Ascending aorta (tissue), 2 donors: Measurements from ENCODE around the gene GATM. TPM values are rescaled to one million over a fixed set of nuclear protein-coding genes. Genes with fewer than 3 reads are reported as not detected.
A peak's percentile ranks its signal among the peaks of the same experiment; 100 is the strongest.
"Not testable (repeated sequence)": the region's sequence is repeated elsewhere in the genome, so short reads cannot be mapped to it uniquely, and the experiment has no call there.

Experiments used
- DNase-seq, 2 donors: peaks; one replicate each; pipeline ENCODE4 v3.0.0-alpha.2; 2019; ENCODE audit warnings: low spot score in 2 of 2
- H3K27ac ChIP-seq, 2 donors: fragments of 200-600 bp; sonication (generic); one replicate each; pipeline ENCODE4 v1.5.1; 2016 to 2017; ENCODE audit warnings: mild to moderate bottlenecking in 1 of 2
- H3K27me3 ChIP-seq: fragments of 200-600 bp; sonication (generic); one replicate; pipeline ENCODE4 v1.5.1; 2017
- H3K36me3 ChIP-seq, 2 donors: fragments of 200-600 bp; sonication (generic); one replicate each; pipeline ENCODE4 v1.5.1; 2016
- H3K4me1 ChIP-seq, 2 donors: fragments of 200-600 bp; sonication (generic); one replicate each; pipeline ENCODE4 v1.5.1; 2016 to 2017; ENCODE audit warnings: mild to moderate bottlenecking in 1 of 2
- H3K4me3 ChIP-seq, 2 donors: fragments of 200-600 bp; sonication (generic); one replicate each; pipeline ENCODE4 v1.5.1; 2016 to 2017; ENCODE audit warnings: mild to moderate bottlenecking in 1 of 2
- H3K9me3 ChIP-seq, 2 donors: fragments of 200-600 bp; sonication (generic); one replicate each; pipeline ENCODE4 v1.5.1; 2016
- intact Hi-C: fragments of 100-400 bp; cut with DNase I; formaldehyde crosslinking; loops from one replicate; pipeline ENCODE4 v1.15.1; 2023
- total RNA-seq: library from RNA; depleted of rRNA; stranded (reverse); fragments of >200 nt; gene quantifications from one replicate; pipeline ENCODE4 v1.1.0, GENCODE V29; 2016
- TF ChIP-seq, protein P1 (sequence below), 3 experiments: fragments of 200-600 bp in 2 of 3; fragments of 450-650 bp in 1 of 3; sonication (generic) in 2 of 3; IDR thresholded peaks; one replicate each; pipeline ENCODE4 v1.5.1; 2016 to 2019; ENCODE audit warnings: antibody characterized with exemption in 3 of 3, mild to moderate bottlenecking in 1 of 3, moderate library complexity in 1 of 3

GATM gene
- total RNA-seq, 1 donor from 2014 or later: 6.1 TPM

DNA sequence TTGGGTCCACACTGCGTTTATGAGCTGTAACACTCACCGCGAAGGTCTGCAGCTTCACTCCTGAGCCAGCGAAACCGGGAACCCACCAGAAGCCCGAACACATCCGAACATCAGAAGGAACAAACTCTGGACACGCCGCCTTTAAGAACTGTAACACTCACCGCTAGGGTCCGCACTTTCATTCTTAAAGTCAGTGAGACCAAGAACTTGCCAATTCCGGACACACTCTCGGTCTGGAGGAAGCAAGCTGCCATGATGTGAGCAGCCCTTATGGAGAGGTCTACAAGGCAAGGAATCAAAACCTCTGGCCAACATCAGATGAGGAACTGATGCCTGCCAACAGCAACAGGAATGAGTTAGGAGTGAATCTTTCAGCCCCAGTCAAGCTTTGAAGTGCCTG lies 63.4 kb downstream of the GATM start:
- DNase-seq: no peak
- no peaks in the 10 kb centered on the region for H3K27me3 ChIP-seq
- no peak overlapping the region for H3K4me3 ChIP-seq
- no peaks in the 10 kb centered on the region for H3K9me3 ChIP-seq
- H3K27ac ChIP-seq: no peak overlapping the region
- intact Hi-C loops: no loop called here
- no peaks in the 10 kb centered on the region for H3K4me1 ChIP-seq
- TF ChIP-seq, protein P1, sequence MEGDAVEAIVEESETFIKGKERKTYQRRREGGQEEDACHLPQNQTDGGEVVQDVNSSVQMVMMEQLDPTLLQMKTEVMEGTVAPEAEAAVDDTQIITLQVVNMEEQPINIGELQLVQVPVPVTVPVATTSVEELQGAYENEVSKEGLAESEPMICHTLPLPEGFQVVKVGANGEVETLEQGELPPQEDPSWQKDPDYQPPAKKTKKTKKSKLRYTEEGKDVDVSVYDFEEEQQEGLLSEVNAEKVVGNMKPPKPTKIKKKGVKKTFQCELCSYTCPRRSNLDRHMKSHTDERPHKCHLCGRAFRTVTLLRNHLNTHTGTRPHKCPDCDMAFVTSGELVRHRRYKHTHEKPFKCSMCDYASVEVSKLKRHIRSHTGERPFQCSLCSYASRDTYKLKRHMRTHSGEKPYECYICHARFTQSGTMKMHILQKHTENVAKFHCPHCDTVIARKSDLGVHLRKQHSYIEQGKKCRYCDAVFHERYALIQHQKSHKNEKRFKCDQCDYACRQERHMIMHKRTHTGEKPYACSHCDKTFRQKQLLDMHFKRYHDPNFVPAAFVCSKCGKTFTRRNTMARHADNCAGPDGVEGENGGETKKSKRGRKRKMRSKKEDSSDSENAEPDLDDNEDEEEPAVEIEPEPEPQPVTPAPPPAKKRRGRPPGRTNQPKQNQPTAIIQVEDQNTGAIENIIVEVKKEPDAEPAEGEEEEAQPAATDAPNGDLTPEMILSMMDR (IDR thresholded peaks at IDR 0.05): peak in 1 of 3 experiments; percentile 20
- H3K36me3 ChIP-seq: no peaks in the 10 kb centered on the region

DNA sequence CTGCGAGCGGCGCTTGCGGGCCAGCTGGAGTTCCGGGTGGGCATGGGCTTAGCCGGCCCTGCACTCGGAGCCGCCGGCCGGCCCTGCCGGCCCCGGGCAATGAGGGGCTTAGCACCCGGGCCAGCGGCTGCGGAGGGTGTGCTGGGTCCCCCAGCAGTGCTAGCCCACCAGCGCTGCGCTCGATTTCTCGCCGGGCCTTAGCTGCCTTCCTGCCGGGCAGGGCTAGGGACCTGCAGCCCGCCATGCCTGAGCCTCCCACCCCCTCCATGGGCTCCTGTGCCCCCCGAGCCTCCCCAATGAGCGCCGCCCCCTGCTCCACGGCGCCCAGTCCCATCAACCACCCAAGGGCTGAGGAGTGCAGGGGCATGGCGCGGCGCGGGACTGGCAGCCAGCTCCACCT lies 64.2 kb downstream of the GATM start:
- H3K27ac ChIP-seq, H3K9me3 ChIP-seq, H3K4me1 ChIP-seq, H3K4me3 ChIP-seq, DNase-seq, H3K27me3 ChIP-seq, intact Hi-C loops, H3K36me3 ChIP-seq: not testable (repeated sequence)

Other genes with a start within 250 kb of the GATM start
- gene DUOXA1, start 248.7 kb downstream of the GATM start, total RNA-seq: 4.2 TPM
- 2.7 TPM for gene DUOX1, start 248.6 kb downstream of the GATM start, total RNA-seq
- 75.0 TPM for gene SHF, start 190.6 kb downstream of the GATM start, total RNA-seq
- gene SLC28A2, start 126.3 kb downstream of the GATM start, total RNA-seq: not detected
- 3.4 TPM for gene SLC30A4, start 144.2 kb upstream of the GATM start, total RNA-seq
- 15.4 TPM for gene BLOC1S6, start 208.8 kb upstream of the GATM start, total RNA-seq